KBM-7 (cell line): ENCODE measurements around the gene CKLF.
A peak's percentile ranks its signal among the peaks of the same experiment; 100 is the strongest.
"Not testable (repeated sequence)": the region's sequence is repeated elsewhere in the genome, so short reads cannot be mapped to it uniquely, and the experiment has no call there.

Source experiments
- DNase-seq: peaks from one replicate; pipeline ENCODE4 v3.0.0-alpha.2; 2015
- in situ Hi-C: fragments of 300-500 bp; cut with MboI; formaldehyde crosslinking; loops from 2 replicates; pipeline ENCODE4 v1.14.3; 2020; ENCODE audit warnings: low sequenced_read_pairs, low pct_unique_long_range_greater_than_20kb, mixed read lengths

The CKLF gene

DNA sequence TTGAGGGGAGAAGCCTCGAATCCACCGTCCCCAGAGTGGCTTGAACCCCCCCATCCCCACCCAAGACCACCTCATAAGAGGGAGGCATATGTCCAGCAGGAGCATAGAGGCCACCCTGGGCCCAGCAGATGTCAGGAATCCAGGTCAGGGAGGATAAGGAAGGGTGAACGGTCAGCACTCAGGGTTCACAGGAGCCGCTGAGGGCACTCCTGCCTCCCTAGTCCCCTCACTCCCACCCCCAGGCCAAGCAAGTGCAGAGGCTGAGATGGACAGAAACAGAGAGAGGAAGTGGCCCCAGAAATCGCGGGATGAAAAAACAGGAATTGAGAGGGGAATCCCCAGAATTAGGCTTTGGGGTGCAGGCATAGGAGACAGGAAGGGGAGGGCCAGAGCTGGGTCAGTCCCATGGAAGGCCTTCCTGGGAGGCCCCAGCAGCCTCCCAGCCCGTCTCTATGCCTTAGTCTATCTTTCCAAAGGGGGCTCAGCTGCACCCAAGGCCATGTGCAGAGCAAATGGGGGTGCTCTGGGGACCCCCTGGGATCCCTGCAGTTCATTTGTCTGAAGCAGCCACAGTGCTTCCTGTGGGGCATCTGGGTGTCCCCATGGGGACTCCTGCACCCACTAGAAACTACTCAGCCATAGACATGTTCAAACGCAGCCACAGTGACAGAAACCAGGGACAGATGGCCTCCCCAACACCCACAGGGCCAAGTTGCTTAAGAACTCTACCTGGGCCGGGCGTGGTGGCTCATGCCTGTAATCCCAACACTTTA, 53.8 kb downstream of the CKLF start:
- DNase-seq = no peak
- in situ Hi-C loops = no loop called here

DNA sequence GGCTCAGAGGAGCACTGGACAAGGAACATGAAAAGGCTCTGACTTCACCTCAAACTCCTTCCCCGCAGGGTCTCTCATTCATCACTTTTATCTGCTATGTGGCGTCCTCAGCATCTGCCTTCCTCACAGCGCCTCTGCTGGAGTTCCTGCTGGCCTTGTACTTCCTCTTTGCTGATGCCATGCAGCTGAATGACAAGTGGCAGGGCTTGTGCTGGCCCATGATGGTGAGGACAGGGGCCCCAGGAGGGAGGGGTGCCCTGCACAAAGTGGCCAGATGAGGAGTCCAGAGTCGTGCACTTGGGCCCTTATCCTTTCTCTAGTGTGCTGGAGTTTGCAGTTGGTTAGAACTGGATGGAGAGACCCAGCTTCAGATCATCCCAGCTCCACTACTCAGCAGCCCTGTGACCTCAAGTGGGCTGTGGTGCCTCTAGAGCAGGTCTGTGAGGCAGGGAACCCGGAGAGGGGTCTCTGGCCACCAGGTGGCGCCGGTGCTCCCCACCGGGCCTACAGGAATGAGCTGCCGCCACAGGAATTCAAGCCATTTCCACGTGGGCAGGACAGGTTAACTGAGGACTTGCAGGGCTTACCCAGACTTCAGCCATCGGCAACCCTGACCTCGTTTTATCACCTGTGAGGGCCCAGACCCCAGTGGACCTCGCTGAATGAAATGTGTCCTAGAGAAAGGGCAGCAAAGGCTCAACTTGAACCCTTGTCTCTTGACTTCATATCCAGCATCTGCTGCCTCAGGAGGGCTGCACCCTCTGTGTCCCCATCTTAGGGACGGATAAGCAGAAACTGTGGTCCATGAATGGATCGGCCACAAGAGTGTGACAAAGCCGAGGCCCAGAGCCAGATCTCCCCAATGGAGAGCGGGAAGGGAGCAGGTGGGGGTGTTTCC, 56.1 kb downstream of the CKLF start:
- DNase-seq = peak; percentile 95
- in situ Hi-C loops = no loop called here

DNA sequence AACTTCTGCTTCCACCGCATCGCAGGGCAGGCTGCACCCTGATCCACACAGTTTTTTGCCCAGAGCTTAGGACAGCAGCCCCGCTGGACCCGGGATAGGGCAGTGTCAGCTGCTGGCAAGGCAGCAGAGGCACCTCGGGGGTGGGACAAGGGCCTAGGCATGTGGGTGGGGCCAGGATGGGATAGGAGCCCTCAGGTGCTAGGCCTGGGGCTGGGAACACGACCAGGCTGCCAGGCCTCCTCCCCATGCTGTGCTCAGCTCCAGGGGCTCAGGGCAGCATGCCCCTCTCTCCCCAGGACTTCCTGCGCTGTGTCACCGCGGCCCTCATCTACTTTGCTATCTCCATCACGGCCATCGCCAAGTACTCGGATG, 56.7 kb downstream of the CKLF start:
- no peak for DNase-seq
- in situ Hi-C loops = no loop called here

DNA sequence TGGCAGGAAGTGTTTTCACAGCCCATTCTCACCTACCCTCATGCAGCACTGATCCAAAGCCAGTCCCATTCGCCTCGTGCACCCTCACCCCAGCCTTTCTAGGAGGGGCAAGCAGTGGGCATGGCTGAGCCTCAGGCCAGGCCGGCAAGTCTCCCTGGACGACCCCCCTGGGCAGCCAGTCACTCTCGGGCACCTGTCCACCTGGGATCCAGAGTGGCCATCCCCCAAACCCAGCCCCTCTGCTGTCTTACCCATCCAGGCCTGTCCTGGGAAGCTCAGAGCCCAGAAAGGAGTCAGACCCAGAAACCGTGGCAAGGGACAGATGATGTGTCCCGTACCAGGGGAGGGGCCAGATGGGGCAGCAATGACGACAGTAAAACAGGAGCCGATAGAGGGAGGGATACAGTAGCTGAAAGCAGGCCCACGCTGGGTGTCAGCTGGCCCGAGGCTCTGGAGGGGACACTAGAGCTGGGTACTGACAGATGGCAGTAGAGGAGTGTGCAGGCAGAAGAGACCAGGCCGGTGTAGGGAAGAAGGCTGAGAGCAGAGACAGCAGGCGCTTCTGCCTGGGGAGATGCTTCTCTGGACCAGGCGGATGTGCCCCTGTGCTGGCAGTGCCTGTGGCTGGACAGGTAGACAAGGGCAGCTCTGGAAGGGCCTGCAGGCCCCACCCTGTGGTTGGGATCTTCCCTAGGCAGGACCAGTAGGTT, 57.9 kb downstream of the CKLF start:
- DNase-seq = no peak
- in situ Hi-C loops = no loop called here

DNA sequence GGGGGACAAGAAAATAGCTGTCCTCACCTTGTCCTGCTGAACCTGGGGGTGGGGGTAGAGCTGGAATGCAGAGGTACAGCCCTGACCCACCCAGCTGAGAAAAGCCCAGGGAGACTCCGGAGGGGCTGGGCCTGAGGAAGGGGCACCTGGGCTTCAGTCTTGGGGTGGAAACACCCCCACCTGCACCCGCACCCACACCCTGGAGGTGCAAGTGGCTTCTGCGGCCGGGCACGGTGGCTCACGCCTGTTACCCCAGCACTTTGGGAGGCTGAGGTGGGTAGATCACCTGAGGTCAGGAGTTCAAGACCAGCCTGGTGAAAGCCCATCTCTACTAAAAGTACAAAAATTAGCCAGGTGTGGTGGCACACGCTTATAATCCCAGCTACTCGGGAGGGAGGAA, 59.5 kb downstream of the CKLF start:
- in situ Hi-C loops, DNase-seq: not testable (repeated sequence)

DNA sequence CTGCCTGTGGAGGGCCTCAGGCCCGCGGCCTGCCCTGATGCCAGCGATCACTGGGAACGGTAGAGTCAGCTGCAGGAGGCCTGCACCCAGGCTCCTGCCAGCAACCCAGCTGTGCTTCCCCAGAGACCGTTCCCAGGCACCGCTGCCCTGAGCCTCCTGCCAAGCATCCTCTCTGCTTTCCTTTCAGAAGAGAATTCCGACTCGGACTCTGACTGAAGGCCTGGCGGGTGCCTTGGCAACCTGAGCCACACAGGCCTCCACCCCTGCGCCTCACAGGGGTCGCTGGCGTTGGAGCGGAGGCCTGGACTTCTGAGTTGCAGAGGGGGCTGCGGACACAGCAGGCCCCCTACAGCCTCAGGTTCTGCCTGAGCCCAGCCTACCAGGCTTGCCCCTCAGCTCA, 60.0 kb downstream of the CKLF start:
- in situ Hi-C loops = no loop called here

DNA sequence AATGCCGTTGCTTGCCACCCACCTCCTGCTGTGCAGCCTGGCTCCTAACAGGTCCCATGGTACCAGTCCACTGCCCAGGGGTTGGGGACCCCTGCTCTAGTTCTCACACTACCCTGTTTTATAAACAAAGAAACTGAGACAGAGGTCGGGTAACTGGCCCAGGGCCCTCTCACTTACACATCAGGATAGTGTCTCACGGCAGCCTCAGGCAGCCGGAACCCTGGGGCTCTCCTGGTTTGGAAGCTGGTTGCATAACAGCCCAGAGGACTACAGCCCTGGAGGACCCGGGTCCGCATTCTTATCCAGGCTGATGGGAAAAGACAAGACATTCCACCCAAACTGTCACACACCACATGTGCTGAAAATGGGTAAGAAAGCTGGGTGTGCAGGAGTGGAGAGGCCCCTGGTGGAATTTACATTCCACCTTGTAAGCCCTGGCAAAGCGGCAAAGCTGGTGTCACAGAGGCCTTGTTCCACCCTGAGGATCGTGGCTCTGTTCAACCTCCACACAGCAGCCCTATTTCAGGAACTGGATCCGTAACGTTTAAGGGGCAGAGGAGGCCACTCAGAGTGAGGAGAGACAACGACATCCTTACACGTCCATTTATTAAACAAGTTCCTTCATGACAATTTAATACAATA, 61.9 kb downstream of the CKLF start:
- DNase-seq = no peak
- in situ Hi-C loops = no loop called here

More for the DNA sequence above, 60.0 kb downstream of the CKLF start:
- no peak for DNase-seq
